ENCODE measurements around the gene ARSJ. TPM values are rescaled to one million over a fixed set of nuclear protein-coding genes. Genes with fewer than 3 reads are reported as not detected.

ARSJ gene
- polyA plus RNA-seq, 1 donor (not counting 4 experiments of a cell fraction or from before 2014, with no cell fraction given), result 15.7 TPM

DNA sequence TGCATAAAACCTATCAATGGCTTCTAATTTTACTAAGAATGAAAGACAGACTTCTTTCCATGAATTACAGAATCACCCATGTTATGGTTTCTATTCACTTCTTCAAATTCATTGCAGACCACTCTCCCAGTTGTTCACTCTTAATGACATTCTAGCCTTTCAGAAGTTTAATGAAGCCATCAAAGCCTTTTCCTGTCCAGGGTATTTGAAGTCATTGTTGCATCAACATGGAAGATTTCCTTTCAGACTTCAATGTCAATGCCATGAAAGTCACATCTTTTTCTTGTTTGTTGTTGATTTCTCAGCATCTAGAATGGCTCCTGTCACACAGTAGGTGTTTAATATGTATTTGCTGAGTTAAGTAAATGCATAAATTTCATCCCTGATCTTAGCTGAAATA is 48.1 kb upstream of the ARSJ start:
- H3K79me2 ChIP-seq (ENCODE audit: control insufficient read depth, insufficient read depth, low read length), result no peaks in the 10 kb centered on the region
- TF ChIP-seq, protein P1, sequence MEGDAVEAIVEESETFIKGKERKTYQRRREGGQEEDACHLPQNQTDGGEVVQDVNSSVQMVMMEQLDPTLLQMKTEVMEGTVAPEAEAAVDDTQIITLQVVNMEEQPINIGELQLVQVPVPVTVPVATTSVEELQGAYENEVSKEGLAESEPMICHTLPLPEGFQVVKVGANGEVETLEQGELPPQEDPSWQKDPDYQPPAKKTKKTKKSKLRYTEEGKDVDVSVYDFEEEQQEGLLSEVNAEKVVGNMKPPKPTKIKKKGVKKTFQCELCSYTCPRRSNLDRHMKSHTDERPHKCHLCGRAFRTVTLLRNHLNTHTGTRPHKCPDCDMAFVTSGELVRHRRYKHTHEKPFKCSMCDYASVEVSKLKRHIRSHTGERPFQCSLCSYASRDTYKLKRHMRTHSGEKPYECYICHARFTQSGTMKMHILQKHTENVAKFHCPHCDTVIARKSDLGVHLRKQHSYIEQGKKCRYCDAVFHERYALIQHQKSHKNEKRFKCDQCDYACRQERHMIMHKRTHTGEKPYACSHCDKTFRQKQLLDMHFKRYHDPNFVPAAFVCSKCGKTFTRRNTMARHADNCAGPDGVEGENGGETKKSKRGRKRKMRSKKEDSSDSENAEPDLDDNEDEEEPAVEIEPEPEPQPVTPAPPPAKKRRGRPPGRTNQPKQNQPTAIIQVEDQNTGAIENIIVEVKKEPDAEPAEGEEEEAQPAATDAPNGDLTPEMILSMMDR (optimal IDR thresholded peaks at IDR 0.05 in 1 of 3, IDR thresholded peaks at IDR 0.05 in 1 of 3, conservative IDR thresholded peaks at IDR 0.05 in 1 of 3; ENCODE audit: extremely low read depth in 1 of 3, insufficient read depth in 2 of 3, low read length in 3 of 3), result no peak
- no peak for TF ChIP-seq EZH2 (IDR thresholded peaks at IDR 0.05; ENCODE audit: low read length)
- H2AFZ ChIP-seq (ENCODE audit: control insufficient read depth, low read length), result no peak overlapping the region
- dilution Hi-C loops (cut with MboI; ENCODE audit: extremely low pct_ligation_motif_present, low sequenced_read_pairs), result no loop called here
- H3K36me3 ChIP-seq (ENCODE audit: control insufficient read depth in 2 of 2, extremely low read depth in 1 of 2, insufficient read depth in 2 of 2, low read length in 2 of 2), result no peaks in the 10 kb centered on the region
- no peaks in the 10 kb centered on the region for H3K9me3 ChIP-seq (ENCODE audit: control insufficient read depth, low read depth, low read length)
- no peak overlapping the region for H3K4me3 ChIP-seq (ENCODE audit: control insufficient read depth in 2 of 3, extremely low read depth in 1 of 3, insufficient read depth in 2 of 3, low read depth in 1 of 3, low read length in 3 of 3)
- no peaks in the 10 kb centered on the region for H3K4me1 ChIP-seq (ENCODE audit: control insufficient read depth, extremely low read depth, insufficient read depth, low read length)
- H3K9ac ChIP-seq (ENCODE audit: control insufficient read depth, extremely low read depth, insufficient read depth, low read length), result no peak overlapping the region
- no peaks in the 10 kb centered on the region for H3K27me3 ChIP-seq (ENCODE audit: control insufficient read depth, extremely low read depth, insufficient read depth, low read length)
- H3K4me2 ChIP-seq (ENCODE audit: control insufficient read depth, extremely low read depth, insufficient read depth, low read depth, low read length), result no peak overlapping the region
- H3K27ac ChIP-seq (ENCODE audit: control insufficient read depth, insufficient read depth, low read length), result no peak overlapping the region
- H4K20me1 ChIP-seq (ENCODE audit: control insufficient read depth, extremely low read depth, insufficient read depth, low read length), result no peaks in the 10 kb centered on the region
- no peaks in the 10 kb centered on the region for H3K9me1 ChIP-seq (ENCODE audit: control insufficient read depth, extremely low read depth, insufficient read depth, low read length)
- DNase-seq (ENCODE audit: low read depth, low spot score) (no peak), FAIRE-seq (no peak)

DNA sequence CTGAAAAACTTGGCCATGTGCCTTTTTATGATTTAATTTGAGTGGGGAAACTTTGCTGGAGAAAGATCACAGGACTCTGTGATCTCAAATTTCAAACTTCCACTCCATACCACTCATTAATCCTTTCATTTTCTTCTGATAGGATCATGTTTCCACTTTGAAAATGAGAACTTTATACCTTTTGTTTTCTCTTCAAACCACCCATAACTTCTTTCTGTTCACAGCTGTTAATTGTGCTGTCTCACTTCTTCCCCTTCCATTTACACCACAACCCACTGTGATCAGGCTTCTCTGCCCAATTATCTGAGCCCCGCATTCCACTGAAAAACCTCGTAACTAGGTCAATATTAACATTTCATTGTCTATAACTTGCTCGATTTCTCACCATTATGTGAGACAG is 47.0 kb upstream of the ARSJ start:
- no peaks in the 10 kb centered on the region for H3K79me2 ChIP-seq (ENCODE audit: control insufficient read depth, insufficient read depth, low read length)
- no peak for DNase-seq (ENCODE audit: low read depth, low spot score)
- no peaks in the 10 kb centered on the region for H4K20me1 ChIP-seq (ENCODE audit: control insufficient read depth, extremely low read depth, insufficient read depth, low read length)
- H3K36me3 ChIP-seq (ENCODE audit: control insufficient read depth in 2 of 2, extremely low read depth in 1 of 2, insufficient read depth in 2 of 2, low read length in 2 of 2), result no peaks in the 10 kb centered on the region
- H3K9me1 ChIP-seq (ENCODE audit: control insufficient read depth, extremely low read depth, insufficient read depth, low read length), result no peaks in the 10 kb centered on the region
- dilution Hi-C loops (cut with MboI; ENCODE audit: extremely low pct_ligation_motif_present, low sequenced_read_pairs), result no loop called here
- no peak overlapping the region for H3K27ac ChIP-seq (ENCODE audit: control insufficient read depth, insufficient read depth, low read length)
- H3K4me3 ChIP-seq (ENCODE audit: control insufficient read depth in 2 of 3, extremely low read depth in 1 of 3, insufficient read depth in 2 of 3, low read depth in 1 of 3, low read length in 3 of 3), result no peak overlapping the region
- H3K27me3 ChIP-seq (ENCODE audit: control insufficient read depth, extremely low read depth, insufficient read depth, low read length), result no peaks in the 10 kb centered on the region
- no peaks in the 10 kb centered on the region for H3K4me1 ChIP-seq (ENCODE audit: control insufficient read depth, extremely low read depth, insufficient read depth, low read length)
- no peak for TF ChIP-seq EZH2 (IDR thresholded peaks at IDR 0.05; ENCODE audit: low read length)
- TF ChIP-seq, protein P1 (optimal IDR thresholded peaks at IDR 0.05 in 1 of 3, IDR thresholded peaks at IDR 0.05 in 1 of 3, conservative IDR thresholded peaks at IDR 0.05 in 1 of 3; ENCODE audit: extremely low read depth in 1 of 3, insufficient read depth in 2 of 3, low read length in 3 of 3), result no peak
- no peak overlapping the region for H3K9ac ChIP-seq (ENCODE audit: control insufficient read depth, extremely low read depth, insufficient read depth, low read length)
- no peaks in the 10 kb centered on the region for H3K9me3 ChIP-seq (ENCODE audit: control insufficient read depth, low read depth, low read length)
- FAIRE-seq, result no peak
- no peak overlapping the region for H2AFZ ChIP-seq (ENCODE audit: control insufficient read depth, low read length)
- H3K4me2 ChIP-seq (ENCODE audit: control insufficient read depth, extremely low read depth, insufficient read depth, low read depth, low read length), result no peak overlapping the region

Data from keratinocyte (primary cell).